NCI-H82 (cell line): ENCODE data around the gene ZNF639.
"Not testable (repeated sequence)": the region's sequence is repeated elsewhere in the genome, so short reads cannot be mapped to it uniquely, and the experiment has no call there.

ENCODE experiments used
- DNase-seq: peaks from one replicate; lab custom pipeline; 2025; lab: John Stamatoyannopoulos, UW

The ZNF639 gene, protein sequence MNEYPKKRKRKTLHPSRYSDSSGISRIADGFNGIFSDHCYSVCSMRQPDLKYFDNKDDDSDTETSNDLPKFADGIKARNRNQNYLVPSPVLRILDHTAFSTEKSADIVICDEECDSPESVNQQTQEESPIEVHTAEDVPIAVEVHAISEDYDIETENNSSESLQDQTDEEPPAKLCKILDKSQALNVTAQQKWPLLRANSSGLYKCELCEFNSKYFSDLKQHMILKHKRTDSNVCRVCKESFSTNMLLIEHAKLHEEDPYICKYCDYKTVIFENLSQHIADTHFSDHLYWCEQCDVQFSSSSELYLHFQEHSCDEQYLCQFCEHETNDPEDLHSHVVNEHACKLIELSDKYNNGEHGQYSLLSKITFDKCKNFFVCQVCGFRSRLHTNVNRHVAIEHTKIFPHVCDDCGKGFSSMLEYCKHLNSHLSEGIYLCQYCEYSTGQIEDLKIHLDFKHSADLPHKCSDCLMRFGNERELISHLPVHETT

DNA sequence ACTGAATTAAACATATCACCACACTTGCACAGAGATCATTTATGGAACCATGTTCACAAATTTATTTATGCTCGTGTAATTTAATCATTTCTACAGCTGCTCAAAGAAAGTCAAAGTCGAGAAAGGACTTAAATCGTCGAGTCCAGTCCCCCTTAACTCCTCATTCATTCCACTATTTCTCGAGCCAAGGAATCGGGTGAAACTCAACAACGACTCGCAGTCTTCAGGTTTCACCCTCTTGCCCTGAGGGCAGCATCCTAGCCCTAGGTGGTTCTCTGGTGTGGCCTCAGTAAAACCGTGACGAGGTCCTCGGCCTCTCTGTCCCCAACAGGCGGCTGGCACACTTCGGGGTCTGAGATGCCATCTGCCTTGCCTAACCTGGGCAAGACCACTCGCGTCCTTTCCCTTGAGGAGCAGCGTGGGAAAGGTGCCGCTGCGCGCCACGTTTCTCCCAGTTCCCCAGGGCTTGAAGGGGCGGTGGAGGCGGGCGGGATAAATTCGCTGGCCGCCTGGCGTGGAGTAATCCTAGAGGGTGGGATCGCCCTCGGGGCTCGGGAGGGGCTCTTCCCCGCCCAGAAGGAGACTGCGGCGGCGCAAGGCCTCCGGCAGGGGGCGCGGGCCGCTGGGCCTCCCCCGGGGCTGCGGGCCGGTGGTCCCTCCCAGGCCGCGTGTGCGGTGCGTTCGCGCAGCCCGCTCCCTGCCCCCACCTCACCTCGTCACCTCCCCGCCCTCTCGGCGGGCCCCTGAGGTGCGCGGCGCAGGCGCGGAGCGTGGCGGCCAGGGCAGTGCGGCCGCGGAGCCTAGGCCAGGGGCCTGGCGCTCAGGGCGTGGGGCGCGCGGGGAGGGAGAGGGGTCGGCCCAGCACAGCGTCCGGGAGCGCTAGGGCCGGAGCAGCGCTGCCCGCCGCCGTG, at the start of gene ZNF639:
Gene ZNF639 (plus strand): TSS at position 746 of the 911 bp plus-strand sequence. CDS start 5,263 bp downstream, outside the sequence.
- peak; percentile 99 for DNase-seq

DNA sequence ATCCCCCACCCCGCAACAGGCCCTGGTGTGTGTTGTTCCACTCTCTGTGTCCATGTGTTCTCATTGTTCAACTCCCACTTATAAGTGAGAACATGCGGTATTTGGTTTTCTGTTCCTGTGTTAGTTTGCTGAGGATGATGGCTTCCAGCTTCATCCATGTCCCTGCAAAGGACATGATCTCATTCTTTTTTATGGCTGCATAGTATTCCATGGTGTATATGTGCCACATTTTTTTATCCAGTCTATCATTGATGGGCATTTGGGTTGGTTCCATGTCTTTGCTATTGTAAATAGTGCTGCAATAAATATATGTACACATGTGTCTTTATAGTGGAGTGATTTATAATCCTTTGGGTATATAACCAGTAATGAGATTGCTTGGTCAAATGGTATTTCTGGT, 48.4 kb upstream of the ZNF639 start:
- not testable (repeated sequence) for DNase-seq

DNA sequence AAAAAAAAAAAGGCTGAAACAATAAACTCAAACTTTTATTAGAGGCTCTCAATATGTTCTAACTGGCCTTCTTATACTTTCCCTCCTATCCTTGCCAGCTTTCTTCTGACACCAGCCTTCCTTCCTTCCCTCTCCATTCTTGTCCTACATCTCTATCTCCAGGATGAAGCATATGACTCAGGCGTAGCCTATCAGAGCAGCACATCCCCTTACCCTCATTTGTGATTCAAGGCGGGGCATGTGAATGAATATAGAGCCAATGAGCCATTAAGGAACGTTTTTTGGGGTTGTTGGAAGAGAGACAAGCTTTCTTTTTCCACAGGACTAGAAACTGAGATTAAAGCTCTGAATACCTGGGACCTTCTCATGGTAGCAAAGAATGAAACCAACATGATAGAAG, 46.8 kb upstream of the ZNF639 start:
- DNase-seq: no peak

DNA sequence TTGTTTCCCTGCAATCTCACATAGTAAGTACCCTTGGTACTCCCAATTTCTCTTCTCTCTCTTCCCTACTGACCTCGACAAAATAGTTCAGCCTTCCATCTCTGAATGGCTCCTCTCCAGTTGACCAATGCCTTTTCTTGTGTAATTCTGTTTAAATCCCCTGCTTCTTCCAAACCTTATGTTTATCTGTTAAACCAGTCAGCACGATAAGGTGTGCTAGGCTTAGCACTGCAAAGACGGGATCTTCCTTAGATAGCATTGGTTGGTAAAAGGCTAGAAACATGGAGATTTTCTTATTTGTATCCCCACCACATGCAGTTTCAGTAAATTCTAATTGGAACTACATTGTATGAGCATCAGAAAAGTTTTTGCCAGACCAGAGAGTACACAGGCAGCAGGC, 46.1 kb upstream of the ZNF639 start:
- no peak for DNase-seq

DNA sequence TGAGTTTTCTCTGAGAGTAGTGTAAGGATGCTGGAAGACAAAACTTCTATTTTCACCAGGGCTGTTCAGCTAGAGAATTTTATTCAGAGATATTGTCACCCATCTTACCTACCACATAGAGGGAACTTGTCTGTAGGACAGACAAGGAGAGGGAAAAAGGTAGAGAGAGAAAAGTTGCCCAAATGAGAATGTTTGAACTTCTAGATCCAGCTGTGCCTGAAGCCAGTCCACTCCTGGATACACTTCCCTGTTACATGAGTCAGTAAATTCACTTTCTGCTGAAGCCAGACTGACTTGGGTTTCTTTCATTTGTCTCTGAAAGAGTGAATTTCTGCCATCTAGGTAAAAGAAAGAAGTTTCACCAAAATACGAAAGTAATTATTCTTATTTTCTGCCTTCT, 44.7 kb upstream of the ZNF639 start:
- DNase-seq: no peak

DNA sequence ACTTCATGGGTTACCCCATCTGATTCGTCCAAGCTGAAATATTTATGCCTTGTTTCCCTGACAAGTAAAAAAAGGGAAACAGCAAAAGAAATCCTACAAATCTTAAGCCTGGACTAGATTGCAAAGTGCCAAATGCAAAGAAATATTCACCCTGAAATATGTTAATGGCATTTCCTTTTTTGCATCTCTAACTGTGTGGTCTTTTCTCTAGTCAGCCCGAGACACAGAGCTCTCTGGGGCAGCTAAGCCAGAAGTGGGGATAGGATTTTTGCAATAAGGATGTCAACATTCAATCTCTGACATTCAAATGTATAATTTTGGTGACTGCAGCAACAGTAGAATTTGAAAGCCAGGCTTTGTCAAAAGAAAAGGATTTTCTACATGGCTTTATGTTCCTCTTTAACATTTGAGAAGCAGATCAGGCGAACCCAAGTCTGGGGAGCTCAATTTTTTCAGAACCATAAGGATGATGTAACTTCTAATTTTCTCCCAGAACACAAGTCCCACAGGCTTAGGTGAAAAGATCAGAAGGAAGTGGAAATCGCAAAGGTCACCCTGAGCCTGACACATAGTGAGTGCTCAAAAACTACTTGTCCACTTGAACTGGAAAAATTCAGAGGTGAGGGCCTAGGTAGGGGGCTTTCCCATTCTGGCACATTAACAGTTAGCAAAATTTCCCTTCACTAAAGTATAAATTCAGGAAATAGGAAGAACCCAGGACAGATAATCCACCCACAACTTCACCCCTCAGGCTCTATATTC, 43.7 kb upstream of the ZNF639 start:
- DNase-seq: no peak

DNA sequence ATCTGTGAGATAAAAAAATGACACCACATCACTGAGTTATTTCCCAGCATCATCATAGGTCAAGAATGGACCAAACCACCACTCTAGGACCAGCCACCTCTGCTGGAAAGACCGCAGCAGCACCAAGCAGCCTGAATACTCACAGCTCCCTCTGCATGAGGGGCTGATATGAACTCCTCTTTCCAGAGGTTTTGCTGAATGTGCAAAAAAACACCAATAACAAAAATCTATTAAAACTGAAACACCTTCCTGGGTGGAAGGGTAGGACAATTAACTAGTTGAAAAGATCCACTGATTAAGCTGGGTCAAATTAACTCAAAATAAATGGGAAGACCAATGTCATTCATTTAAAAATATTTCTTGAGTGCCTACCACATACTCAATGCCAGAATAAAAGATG, 43.0 kb upstream of the ZNF639 start:
- no peak for DNase-seq

DNA sequence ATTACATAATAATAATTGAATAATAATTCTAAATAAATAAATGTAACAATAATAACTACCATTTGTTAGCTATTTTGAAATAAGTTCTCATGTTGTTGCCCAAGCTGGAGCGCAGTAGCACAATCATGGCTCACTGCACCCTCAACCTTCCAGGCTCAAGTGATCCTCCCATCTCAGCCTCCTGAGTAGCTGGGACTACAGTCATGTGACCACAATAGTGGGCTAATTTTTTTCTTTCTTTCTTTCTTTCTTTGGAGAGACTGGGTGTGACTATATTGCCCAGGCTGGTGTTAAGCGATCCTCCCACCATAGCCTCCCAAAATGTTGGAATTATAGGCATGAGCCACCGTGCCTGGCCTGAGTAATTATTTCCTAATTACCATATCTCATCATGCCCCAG, 41.0 kb upstream of the ZNF639 start:
- no peak for DNase-seq

DNA sequence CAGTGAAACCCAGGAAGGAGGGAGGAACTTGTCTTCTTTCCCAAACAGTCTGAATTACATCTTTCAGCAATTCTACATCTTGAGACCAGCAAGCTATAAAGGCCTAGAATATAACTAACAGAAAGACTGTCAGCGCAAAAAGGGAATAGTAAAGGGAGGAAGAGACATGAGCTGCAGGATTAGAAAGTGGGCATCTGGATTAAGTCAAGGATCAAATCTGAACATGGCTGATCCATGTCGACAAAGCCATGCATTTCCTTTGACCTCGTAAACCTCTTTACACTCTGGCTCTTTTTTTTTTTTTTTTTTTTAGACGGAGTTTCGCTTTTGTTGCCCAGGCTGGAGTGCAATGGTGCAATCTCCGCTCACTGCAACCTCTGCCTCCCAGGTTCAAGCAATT, 36.5 kb upstream of the ZNF639 start:
- peak; percentile 89 for DNase-seq

DNA sequence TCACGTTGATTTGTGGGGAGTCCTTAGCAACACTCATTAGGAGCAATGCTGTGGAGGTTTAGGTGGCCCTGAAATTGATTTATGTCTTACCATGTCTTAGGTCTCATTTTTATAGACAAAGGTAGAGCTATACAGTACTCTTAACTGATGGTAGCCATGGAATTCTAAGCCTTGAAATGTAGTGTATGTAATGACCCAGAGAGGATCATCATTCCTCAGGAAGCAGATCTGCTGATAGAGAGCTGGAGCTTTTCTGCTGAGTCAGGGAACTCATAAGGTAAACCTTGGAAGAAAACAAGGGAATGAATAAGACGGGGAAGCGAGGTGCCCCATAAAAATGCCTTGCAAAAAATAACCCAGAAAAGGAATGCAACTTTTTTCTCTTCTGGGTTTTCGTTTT, 34.0 kb upstream of the ZNF639 start:
- DNase-seq: peak; percentile 59

DNA sequence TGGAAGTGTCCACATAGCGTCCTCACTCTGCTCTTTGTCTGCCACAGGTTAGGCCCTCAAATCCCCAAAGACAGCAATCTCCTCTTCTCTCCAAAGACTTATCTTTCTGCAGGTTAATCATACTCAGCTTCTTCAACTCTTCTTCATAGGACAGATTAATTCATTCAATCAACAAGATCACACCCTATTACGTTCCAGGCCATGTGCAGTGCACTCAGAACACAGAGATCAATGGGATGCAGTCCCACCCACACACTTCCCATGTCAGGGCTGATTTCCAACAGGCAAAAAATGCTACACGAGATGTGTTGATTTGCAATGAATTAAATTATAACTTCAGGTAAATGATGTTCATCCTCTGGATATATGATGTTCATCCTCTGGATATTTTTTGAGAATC, 33.5 kb upstream of the ZNF639 start:
- DNase-seq: peak; percentile 69

DNA sequence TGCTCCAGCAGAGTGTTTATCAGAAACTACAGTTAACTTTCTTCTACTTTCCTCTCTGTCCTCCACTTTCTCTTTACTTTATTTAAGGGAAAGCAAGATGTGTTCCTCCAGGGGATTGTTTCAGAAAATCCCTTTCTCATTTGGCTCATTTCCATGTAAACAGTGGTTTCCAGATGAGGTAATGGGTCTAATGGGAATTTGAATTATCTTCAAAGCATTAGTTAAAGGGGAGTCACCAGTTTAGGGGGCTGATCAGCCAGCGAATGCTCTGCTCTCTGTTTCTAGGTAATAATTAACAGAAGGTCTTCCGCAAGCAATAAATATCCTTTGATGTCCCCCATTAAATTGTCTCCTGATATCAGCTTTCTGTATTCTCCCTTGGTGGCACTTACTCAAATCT, 30.4 kb upstream of the ZNF639 start:
- no peak for DNase-seq

DNA sequence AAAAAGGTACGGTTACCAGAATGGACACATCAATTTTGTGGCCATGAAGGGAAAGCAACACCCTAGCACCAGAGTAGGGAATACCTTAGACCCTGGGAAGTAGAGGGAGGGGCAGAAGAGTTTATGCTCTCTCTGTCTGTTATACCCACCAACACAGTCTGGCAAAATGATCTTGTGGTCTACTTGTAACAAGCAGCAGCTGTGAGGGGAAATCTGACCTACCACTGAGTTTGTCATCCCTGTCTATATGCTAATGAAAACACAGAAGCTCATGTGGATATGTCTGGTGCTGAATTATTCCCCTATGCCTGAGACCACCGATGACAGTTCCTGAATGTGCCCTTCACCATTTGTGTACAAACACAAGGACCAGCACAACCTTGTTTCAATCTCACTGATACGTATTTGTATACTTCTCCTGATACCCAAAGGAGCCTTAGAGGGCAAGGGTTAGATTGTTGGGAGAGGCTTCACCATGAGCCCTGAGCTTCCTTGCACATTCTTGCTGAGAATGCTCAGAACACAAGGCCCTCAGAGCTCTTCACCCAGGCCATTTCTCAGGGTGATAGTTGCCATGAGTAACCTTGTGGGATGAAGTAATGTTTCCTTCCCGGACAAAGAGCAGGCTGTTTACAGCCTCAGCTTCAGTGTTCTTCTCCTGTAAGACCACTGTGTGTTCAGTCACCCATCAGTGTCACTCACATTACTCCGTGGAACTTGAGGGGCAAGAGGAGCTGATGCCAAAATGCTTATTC, 24.7 kb upstream of the ZNF639 start:
- DNase-seq: no peak

DNA sequence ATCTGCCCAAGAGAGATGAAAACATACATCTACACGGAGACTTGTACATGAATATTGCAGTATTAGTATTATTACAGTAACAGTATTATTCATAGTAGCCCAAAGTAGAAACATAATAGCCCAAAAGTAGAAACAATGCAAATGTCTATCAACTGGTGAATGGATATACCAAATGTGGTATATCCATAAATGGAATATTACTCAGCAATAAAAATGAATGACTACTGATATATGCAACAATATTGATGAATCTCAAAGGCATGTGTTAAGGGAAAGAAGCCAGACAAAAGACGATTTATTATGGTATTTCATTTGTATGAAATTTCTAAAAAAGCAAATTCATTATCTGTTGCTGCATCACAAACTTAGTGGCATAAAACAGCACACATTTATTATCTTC, 23.5 kb upstream of the ZNF639 start:
- DNase-seq: no peak

DNA sequence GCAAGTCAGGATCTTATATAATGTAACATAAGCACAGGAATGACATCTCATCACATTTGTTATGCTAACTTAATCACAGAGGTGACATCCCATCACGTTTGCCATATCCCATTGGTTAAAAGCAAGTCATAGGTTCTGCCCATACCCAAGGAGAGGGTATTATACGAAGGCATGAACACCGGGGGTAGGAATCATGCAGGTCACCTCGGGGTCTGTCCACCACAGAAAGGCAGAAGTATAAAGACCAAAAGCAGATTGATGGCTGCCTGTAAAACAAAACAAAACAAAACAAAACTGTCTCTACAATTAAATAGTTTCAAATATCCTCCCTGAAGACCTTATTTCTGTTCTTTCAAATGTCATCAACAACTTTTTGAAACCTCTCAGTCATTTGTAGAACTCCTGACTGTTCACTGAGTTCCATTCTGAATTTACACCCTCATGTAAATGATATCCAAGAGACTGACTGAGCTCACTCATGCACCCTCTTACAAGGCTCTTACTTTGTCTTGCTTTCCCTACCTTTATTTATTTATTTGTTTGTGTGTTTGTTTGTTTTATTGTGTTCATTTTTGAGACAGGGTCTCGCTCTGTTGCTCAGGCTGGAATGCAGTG, 22.7 kb upstream of the ZNF639 start:
- DNase-seq: no peak

DNA sequence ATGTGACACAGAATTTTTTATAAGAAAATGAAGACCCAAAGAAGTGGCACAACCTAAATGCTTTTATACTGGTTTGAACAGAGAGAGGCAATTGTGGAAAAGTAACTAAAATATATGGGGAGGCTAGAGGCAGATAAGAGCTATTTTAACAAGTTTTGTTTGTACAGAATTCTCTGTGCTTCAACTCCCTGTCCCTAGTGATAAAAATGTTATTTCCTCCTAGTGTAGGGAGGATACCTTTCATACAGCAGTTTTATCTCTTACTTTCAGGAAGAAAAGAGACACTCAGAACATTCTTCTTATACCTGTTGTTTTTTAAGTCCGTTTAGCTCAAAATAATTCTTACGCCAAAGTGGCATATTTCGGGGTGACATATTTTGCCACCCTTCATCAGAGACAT, 21.2 kb upstream of the ZNF639 start:
- no peak for DNase-seq

DNA sequence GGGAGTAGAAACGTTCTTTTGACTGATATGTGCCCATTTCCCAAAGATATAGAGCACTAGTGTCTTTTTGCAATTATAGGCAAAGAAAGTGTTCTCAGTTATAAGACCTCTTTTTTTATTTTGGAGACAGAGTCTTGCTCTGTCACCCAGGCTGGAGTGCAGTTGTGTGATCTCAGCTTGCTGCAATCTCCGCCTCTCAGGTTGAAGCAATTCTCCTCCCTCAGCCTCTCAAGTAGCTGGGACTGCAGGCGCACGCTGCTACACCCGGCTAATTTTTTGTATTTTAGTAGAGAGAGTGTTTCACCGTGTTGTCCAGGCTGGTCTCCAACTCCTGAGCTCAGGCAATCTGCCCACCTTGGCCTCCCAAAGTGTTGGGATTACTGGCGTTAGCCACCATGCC, 20.7 kb upstream of the ZNF639 start:
- no peak for DNase-seq

DNA sequence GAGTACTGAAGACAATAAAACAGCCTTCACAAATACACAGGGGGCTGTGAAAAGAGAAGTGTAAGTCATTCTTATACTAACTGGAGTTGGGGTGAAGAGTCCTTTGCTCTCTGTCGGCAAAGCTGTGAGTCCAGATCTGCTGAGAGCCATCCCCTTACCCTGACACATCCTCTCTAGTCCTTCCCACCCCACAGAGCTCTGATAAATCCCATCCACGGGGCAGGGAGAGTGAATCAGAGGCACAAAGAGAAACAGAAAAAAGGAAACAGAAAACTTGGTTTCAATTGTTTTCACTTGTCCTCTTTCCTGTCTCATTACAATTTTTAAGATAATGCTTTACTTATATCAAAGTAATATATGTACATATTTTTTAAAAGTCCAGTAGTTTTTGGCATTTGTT, 18.2 kb upstream of the ZNF639 start:
- peak; percentile 38 for DNase-seq

DNA sequence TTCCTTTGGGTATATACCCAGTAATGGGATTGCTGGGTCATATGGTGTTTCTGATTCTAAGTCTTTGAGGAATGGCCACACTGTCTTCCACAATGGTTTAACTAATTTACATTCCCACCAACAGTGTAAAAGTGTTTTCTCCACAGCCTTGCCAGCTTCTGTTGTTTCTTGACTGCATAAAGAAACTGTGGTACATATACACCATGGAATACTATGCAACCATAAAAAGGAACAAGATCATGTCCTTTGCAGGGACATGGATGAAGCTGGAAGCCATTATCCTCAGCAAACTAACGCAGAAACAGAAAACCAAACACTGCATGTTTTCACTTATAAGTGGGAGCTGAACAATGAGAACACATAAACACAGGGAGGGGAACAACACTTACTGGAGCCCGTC, 15.5 kb upstream of the ZNF639 start:
- not testable (repeated sequence) for DNase-seq

DNA sequence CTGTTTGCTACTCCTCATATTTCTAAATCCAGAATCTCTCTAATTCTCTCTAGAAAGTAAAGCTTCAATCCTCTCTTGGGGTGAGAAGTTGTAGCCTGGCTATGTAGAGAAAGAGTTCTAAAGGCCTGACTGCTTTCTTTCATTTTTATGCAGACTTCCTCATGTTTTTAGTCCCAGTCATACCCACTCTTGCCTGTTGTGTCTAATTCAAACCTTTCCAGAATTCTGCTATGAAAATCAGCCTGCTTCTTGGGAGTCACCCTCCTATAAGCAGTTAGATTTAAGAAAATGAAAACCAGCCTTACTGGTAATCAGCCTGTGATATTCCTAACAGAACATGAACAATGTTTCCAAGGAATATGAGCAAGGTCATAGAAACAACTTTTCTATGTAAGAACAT, 14.8 kb upstream of the ZNF639 start:
- DNase-seq: no peak
